Transverse colon (tissue), 4 donors: ENCODE data around the gene KRT85.

ENCODE experiments used
- EP300 ChIP-seq: sonication (generic); formaldehyde crosslinking; IDR thresholded peaks from one replicate; pipeline ENCODE4 v1.6.1; 2017; ENCODE audit warnings: antibody characterized with exemption, low read depth
- POLR2A ChIP-seq: fragments of 450-650 bp; IDR thresholded peaks from one replicate; pipeline ENCODE4 v1.6.1; 2016; ENCODE audit warnings: antibody characterized with exemption, mild to moderate bottlenecking, moderate library complexity
- POLR2AphosphoS5 ChIP-seq, 3 donors: sonication (generic); formaldehyde crosslinking; IDR thresholded peaks; one replicate each; pipeline ENCODE4 v1.6.1; 2016; ENCODE audit warnings: antibody characterized with exemption in 3 of 3
- TF ChIP-seq, protein P1 (sequence below), 5 experiments: fragments of 200-600 bp in 3 of 5; fragments of 450-650 bp in 2 of 5; sonication (generic) in 3 of 5; IDR thresholded peaks; 1 replicate in 2 of 5; 2 replicates in 3 of 5; pipeline ENCODE4 v1.5.1; 2016 to 2017; ENCODE audit warnings: antibody characterized with exemption in 5 of 5, inconsistent platforms in 3 of 5, mild to moderate bottlenecking in 2 of 5, moderate library complexity in 1 of 5

DNA sequence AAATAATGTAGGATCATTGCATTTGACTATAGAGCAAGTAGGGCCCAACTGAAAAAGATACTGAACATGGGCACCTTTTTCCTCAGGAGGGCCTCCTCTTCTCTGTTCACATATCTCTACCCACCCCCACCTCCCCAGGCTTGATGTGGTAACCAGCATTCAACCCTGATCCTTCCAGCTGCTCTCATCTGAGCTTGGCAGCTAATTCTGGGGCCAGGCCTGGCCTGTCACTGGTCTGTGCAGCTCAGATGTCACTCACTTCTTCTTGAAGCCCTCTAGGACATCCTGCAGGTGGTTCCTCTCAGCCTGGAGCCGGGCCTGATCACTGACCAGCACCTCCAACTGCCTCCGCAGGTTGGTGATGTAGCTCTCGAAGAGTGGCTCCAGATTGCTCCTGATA, 16.1 kb upstream of the KRT85 start:
- TF ChIP-seq, protein P1, sequence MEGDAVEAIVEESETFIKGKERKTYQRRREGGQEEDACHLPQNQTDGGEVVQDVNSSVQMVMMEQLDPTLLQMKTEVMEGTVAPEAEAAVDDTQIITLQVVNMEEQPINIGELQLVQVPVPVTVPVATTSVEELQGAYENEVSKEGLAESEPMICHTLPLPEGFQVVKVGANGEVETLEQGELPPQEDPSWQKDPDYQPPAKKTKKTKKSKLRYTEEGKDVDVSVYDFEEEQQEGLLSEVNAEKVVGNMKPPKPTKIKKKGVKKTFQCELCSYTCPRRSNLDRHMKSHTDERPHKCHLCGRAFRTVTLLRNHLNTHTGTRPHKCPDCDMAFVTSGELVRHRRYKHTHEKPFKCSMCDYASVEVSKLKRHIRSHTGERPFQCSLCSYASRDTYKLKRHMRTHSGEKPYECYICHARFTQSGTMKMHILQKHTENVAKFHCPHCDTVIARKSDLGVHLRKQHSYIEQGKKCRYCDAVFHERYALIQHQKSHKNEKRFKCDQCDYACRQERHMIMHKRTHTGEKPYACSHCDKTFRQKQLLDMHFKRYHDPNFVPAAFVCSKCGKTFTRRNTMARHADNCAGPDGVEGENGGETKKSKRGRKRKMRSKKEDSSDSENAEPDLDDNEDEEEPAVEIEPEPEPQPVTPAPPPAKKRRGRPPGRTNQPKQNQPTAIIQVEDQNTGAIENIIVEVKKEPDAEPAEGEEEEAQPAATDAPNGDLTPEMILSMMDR (IDR thresholded peaks at IDR 0.05), result no peak
- TF ChIP-seq POLR2A (no peak), EP300 (no peak), POLR2AphosphoS5 (IDR thresholded peaks at IDR 0.05) (no peak)
